ENCODE results near the gene AP5S1. TPM values are rescaled to one million over a fixed set of nuclear protein-coding genes. Genes with fewer than 3 reads are reported as not detected.
A peak's percentile ranks its signal among the peaks of the same experiment; 100 is the strongest.

The AP5S1 gene
- total RNA-seq, 1 experiment from 2014 or later: 17.5 TPM

GRCh38 chr20:3783511-3784195 is 36.7 kb upstream of the AP5S1 start:
- H3K27ac ChIP-seq (ENCODE audit: low read depth, low read length, poor library complexity, severe bottlenecking): peak overlapping the region; percentile 58
- CTCF ChIA-PET: no interaction called here
- no peaks in the 10 kb centered on the region for H3K9me3 ChIP-seq (ENCODE audit: low read depth, low read length, poor library complexity, severe bottlenecking)
- intact Hi-C loops (cut with micrococcal nuclease; ENCODE audit: unreplicated experiment): no loop called here
- POLR2A ChIA-PET (ENCODE audit: low non-redundant PET): no interaction called here
- no peaks in the 10 kb centered on the region for H3K36me3 ChIP-seq (ENCODE audit: insufficient read depth, low read length, poor library complexity, severe bottlenecking)
- peak overlapping the region; percentile 0 for H3K4me3 ChIP-seq (ENCODE audit: low read depth, low read length, poor library complexity, severe bottlenecking)
- BruUV-seq (replicated peaks): no TSS peak
- no peak for TF ChIP-seq EZH2 (IDR thresholded peaks at IDR 0.05; ENCODE audit: borderline replicate concordance, low read depth, low read length, poor library complexity, severe bottlenecking)
- TF ChIP-seq, protein P1, sequence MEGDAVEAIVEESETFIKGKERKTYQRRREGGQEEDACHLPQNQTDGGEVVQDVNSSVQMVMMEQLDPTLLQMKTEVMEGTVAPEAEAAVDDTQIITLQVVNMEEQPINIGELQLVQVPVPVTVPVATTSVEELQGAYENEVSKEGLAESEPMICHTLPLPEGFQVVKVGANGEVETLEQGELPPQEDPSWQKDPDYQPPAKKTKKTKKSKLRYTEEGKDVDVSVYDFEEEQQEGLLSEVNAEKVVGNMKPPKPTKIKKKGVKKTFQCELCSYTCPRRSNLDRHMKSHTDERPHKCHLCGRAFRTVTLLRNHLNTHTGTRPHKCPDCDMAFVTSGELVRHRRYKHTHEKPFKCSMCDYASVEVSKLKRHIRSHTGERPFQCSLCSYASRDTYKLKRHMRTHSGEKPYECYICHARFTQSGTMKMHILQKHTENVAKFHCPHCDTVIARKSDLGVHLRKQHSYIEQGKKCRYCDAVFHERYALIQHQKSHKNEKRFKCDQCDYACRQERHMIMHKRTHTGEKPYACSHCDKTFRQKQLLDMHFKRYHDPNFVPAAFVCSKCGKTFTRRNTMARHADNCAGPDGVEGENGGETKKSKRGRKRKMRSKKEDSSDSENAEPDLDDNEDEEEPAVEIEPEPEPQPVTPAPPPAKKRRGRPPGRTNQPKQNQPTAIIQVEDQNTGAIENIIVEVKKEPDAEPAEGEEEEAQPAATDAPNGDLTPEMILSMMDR (conservative IDR thresholded peaks at IDR 0.05; ENCODE audit: low read depth, low read length): no peak
- DNase-seq (ENCODE audit: low spot score): no peak
- peaks cover 27% of the 10 kb centered on the region for H3K4me1 ChIP-seq (ENCODE audit: insufficient read depth, low read length, poor library complexity, severe bottlenecking)
- H3K27me3 ChIP-seq (replicated peaks; ENCODE audit: insufficient read depth, low read depth, low read length, poor library complexity): peaks cover 10% of the 10 kb centered on the region

DNA sequence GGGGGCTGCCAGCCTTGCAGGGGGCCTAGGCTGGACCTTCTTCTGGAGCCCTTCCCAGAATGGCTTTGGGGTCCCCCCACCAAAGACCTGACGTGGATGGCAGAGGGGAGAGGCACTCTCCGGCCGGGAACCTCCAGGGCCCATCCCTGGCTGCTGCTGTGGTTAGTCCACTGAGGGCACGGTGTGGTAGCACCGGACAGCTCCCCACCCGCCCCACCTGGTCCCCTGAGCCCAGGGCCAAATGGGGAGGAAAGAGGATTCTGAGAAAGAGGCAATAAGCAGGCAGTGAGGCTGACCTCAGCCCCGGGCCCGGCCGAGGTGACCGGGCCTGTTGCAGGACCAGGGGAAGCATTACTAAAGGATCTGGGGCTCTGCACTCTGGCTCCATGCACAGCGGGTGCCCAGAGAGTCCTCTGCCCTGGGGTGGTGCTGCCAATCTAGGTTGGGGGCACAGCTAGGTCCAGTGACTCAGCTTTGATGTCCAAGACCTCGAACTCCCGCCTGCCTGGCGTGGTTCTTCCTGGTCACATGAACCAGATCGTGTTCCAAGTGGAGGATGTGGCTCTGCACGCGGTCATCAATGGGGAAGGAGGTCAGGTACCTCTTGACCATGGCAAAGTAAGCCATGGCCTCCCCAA is 36.0 kb upstream of the AP5S1 start:
- peaks cover 3% of the 10 kb centered on the region for H3K27me3 ChIP-seq (replicated peaks; ENCODE audit: insufficient read depth, low read depth, low read length, poor library complexity)
- TSS peak; percentile 88 for BruUV-seq (replicated peaks)
- intact Hi-C loops (cut with micrococcal nuclease; ENCODE audit: unreplicated experiment): no loop called here
- TF ChIP-seq, protein P1 (conservative IDR thresholded peaks at IDR 0.05; ENCODE audit: low read depth, low read length): no peak
- TF ChIP-seq EZH2 (IDR thresholded peaks at IDR 0.05; ENCODE audit: borderline replicate concordance, low read depth, low read length, poor library complexity, severe bottlenecking): no peak
- H3K27ac ChIP-seq (ENCODE audit: low read depth, low read length, poor library complexity, severe bottlenecking): peak overlapping the region; percentile 58
- ChIA-PET CTCF (no interaction called here), POLR2A (ENCODE audit: low non-redundant PET) (no interaction called here)
- H3K36me3 ChIP-seq (ENCODE audit: insufficient read depth, low read length, poor library complexity, severe bottlenecking): no peaks in the 10 kb centered on the region
- DNase-seq (ENCODE audit: low spot score): no peak
- no peaks in the 10 kb centered on the region for H3K9me3 ChIP-seq (ENCODE audit: low read depth, low read length, poor library complexity, severe bottlenecking)
- H3K4me1 ChIP-seq (ENCODE audit: insufficient read depth, low read length, poor library complexity, severe bottlenecking): peaks cover 27% of the 10 kb centered on the region
- H3K4me3 ChIP-seq (ENCODE audit: low read depth, low read length, poor library complexity, severe bottlenecking): peak overlapping the region; percentile 84

DNA sequence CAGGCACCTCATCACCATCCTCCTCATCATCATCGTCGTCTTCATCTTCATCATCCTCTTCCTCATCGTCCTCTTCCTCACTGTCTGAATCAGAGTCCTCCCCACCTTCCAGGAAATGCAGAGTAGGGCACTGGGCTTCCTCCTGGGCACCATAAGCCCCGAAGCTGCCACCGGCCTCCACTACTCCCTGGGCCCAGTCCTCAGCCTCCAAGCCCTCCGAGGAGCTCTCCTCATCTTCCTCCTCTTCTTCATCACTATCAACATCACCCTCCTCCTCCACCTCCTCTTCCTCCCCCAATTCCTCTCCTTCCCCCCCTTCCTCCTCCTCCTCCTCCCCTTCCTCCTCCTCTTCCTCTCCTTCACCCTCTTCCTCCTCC is 35.5 kb upstream of the AP5S1 start:
- BruUV-seq (replicated peaks): no TSS peak
- peaks cover 27% of the 10 kb centered on the region for H3K4me1 ChIP-seq (ENCODE audit: insufficient read depth, low read length, poor library complexity, severe bottlenecking)
- DNase-seq (ENCODE audit: low spot score): no peak
- intact Hi-C loops (cut with micrococcal nuclease; ENCODE audit: unreplicated experiment): loop anchor here (5.0 kb wide), 1 partner anchor 72 kb away; no protein-coding TSS in a partner anchor
- no peaks in the 10 kb centered on the region for H3K27me3 ChIP-seq (replicated peaks; ENCODE audit: insufficient read depth, low read depth, low read length, poor library complexity)
- TF ChIP-seq, protein P1 (conservative IDR thresholded peaks at IDR 0.05; ENCODE audit: low read depth, low read length): no peak
- TF ChIP-seq EZH2 (IDR thresholded peaks at IDR 0.05; ENCODE audit: borderline replicate concordance, low read depth, low read length, poor library complexity, severe bottlenecking): no peak
- ChIA-PET POLR2A (ENCODE audit: low non-redundant PET) (no interaction called here), CTCF (no interaction called here)
- H3K4me3 ChIP-seq (ENCODE audit: low read depth, low read length, poor library complexity, severe bottlenecking): peak overlapping the region; percentile 84
- peak overlapping the region; percentile 87 for H3K27ac ChIP-seq (ENCODE audit: low read depth, low read length, poor library complexity, severe bottlenecking)
- no peaks in the 10 kb centered on the region for H3K36me3 ChIP-seq (ENCODE audit: insufficient read depth, low read length, poor library complexity, severe bottlenecking)
- H3K9me3 ChIP-seq (ENCODE audit: low read depth, low read length, poor library complexity, severe bottlenecking): no peaks in the 10 kb centered on the region

Measured in A673 (cell line).